Stimulated activated CD8-positive, alpha-beta memory T cell treated with anti-CD3 and anti-CD28 coated beads, Interleukin-4, amount 100 ng/mL, for 1 hour (primary cell): Measurements from ENCODE around the gene CRYAA.
"Not testable (repeated sequence)": the region's sequence is repeated elsewhere in the genome, so short reads cannot be mapped to it uniquely, and the experiment has no call there.

Experiments
- DNase-seq, 2 donors: peaks; one replicate each; pipeline ENCODE4 v3.0.0-alpha.2; 2020; ENCODE audit warnings: low read depth in 2 of 2, low spot score in 1 of 2

The CRYAA gene

GRCh38 chr21:43177043-43177906 is 8.5 kb downstream of the CRYAA start:
- not testable (repeated sequence) for DNase-seq

GRCh38 chr21:43178175-43178826 is 9.5 kb downstream of the CRYAA start:
- not testable (repeated sequence) for DNase-seq

GRCh38 chr21:43181033-43181432 is 12.2 kb downstream of the CRYAA start:
- DNase-seq, result not testable (repeated sequence)

- DNase-seq, result not testable (repeated sequence)
These were observed 18.5 kb downstream of the CRYAA start for GRCh38 chr21:43187268-43187667.

GRCh38 chr21:43187715-43188114 is 18.9 kb downstream of the CRYAA start:
- DNase-seq, result no peak

GRCh38 chr21:43188181-43188580 is 19.4 kb downstream of the CRYAA start:
- no peak for DNase-seq

GRCh38 chr21:43188592-43189210 is 19.9 kb downstream of the CRYAA start:
- no peak for DNase-seq

GRCh38 chr21:43189936-43190335 is 21.1 kb downstream of the CRYAA start:
- no peak for DNase-seq

GRCh38 chr21:43190544-43190943 is 21.7 kb downstream of the CRYAA start:
- no peak for DNase-seq

- DNase-seq, result no peak
These were observed 22.1 kb downstream of the CRYAA start for GRCh38 chr21:43190951-43191350.

GRCh38 chr21:43191521-43191920 is 22.7 kb downstream of the CRYAA start:
- no peak for DNase-seq

GRCh38 chr21:43191971-43192370 is 23.2 kb downstream of the CRYAA start:
- no peak for DNase-seq

GRCh38 chr21:43192501-43193081 is 23.8 kb downstream of the CRYAA start:
- no peak for DNase-seq

- no peak for DNase-seq
These were observed 24.4 kb downstream of the CRYAA start for GRCh38 chr21:43193088-43193650.

GRCh38 chr21:43193651-43194302 is 25.0 kb downstream of the CRYAA start:
- no peak for DNase-seq

GRCh38 chr21:43194303-43195120 is 25.7 kb downstream of the CRYAA start:
- no peak for DNase-seq

- DNase-seq, result no peak
These were observed 26.6 kb downstream of the CRYAA start for GRCh38 chr21:43195121-43196021.

- DNase-seq, result no peak
These were observed 28.0 kb downstream of the CRYAA start for GRCh38 chr21:43196826-43197225.

GRCh38 chr21:43198376-43198775 is 29.6 kb downstream of the CRYAA start:
- DNase-seq, result no peak
